HG03280 (cell line): ENCODE results near the gene PDIA6.

Source experiments
- ATAC-seq: cut with Tn5 transposase; IDR thresholded peaks from one replicate; pipeline ENCODE4 v1.9.1; 2021; ENCODE audit warnings: mild to moderate bottlenecking, moderate library complexity; ENCODE audit not compliant: unreplicated experiment

PDIA6 gene

GRCh38 chr2:10812362-10813162 is at the start of gene PDIA6:
Gene PDIA6 (minus strand): TSS chr2:10812785. CDS start chr2:10812696, 89 bp downstream.
- peak; percentile 96 for ATAC-seq

- no peak for ATAC-seq
Measured at GRCh38 chr2:10862330-10862729, 49.7 kb upstream of the PDIA6 start.

GRCh38 chr2:10861765-10862164 is 49.2 kb upstream of the PDIA6 start:
- no peak for ATAC-seq

GRCh38 chr2:10860814-10861325 is 48.3 kb upstream of the PDIA6 start:
- no peak for ATAC-seq

GRCh38 chr2:10860081-10860813 is 47.7 kb upstream of the PDIA6 start:
- ATAC-seq, result no peak

- no peak for ATAC-seq
Measured at GRCh38 chr2:10859278-10859677, 46.7 kb upstream of the PDIA6 start.

GRCh38 chr2:10848541-10848940 is 36.0 kb upstream of the PDIA6 start:
- ATAC-seq, result no peak

GRCh38 chr2:10847008-10847407 is 34.4 kb upstream of the PDIA6 start:
- ATAC-seq, result no peak

GRCh38 chr2:10846110-10846861 is 33.7 kb upstream of the PDIA6 start:
- no peak for ATAC-seq

- ATAC-seq, result no peak
Measured at GRCh38 chr2:10845640-10846039, 33.1 kb upstream of the PDIA6 start.

- ATAC-seq, result no peak
Measured at GRCh38 chr2:10844097-10844496, 31.5 kb upstream of the PDIA6 start.

GRCh38 chr2:10842506-10842905 is 29.9 kb upstream of the PDIA6 start:
- ATAC-seq, result no peak

- ATAC-seq, result no peak
Measured at GRCh38 chr2:10841547-10842219, 29.1 kb upstream of the PDIA6 start.

- ATAC-seq, result no peak
Measured at GRCh38 chr2:10839813-10840212, 27.2 kb upstream of the PDIA6 start.

GRCh38 chr2:10838734-10839133 is 26.1 kb upstream of the PDIA6 start:
- ATAC-seq, result no peak

GRCh38 chr2:10837298-10838266 is 25.0 kb upstream of the PDIA6 start:
- no peak for ATAC-seq

GRCh38 chr2:10835052-10835970 is 22.7 kb upstream of the PDIA6 start:
- no peak for ATAC-seq

- no peak for ATAC-seq
Measured at GRCh38 chr2:10834068-10834655, 21.6 kb upstream of the PDIA6 start.
